HepG2 (cell line): Measurements from ENCODE around the gene PHF23. TPM values are rescaled to one million over a fixed set of nuclear protein-coding genes. Genes with fewer than 3 reads are reported as not detected.

Experiments
- AFF4 ChIP-seq: sonication (generic); formaldehyde crosslinking; IDR thresholded peaks from 2 replicates; pipeline ENCODE4 v1.4.0; 2020; ENCODE audit warnings: missing genetic modification reagents
- HCFC1 ChIP-seq: fragments of 150-350 bp; IDR thresholded peaks from 2 replicates; pipeline ENCODE4 v1.6.1; 2014; ENCODE audit warnings: low read depth, low read length
- NONO ChIP-seq, 2 experiments: fragments of 450-650 bp in 1 of 2; sonication (generic) in 1 of 2; formaldehyde crosslinking in 1 of 2; IDR thresholded peaks in 1 of 2; conservative IDR thresholded peaks in 1 of 2; 2 replicates each; pipeline versions ENCODE4 v1.6.1 to v1.8.0; 2017 to 2022; ENCODE audit warnings: mild to moderate bottlenecking in 1 of 2, missing genetic modification reagents in 1 of 2, moderate library complexity in 1 of 2
- PRDM15 ChIP-seq: sonication (generic); formaldehyde crosslinking; IDR thresholded peaks from 2 replicates; pipeline ENCODE4 v1.4.0; 2020; ENCODE audit warnings: missing genetic modification reagents
- SIX4 ChIP-seq: sonication (generic); formaldehyde crosslinking; IDR thresholded peaks from 2 replicates; pipeline ENCODE4 v1.4.0; 2020; ENCODE audit warnings: missing genetic modification reagents
- THAP11 ChIP-seq: IDR thresholded peaks from 2 replicates; pipeline ENCODE4 v1.6.1; 2016; ENCODE audit warnings: missing biosample characterization, missing genetic modification reagents
- U2AF2 ChIP-seq: fragments of 200-400 bp; formaldehyde crosslinking; IDR thresholded peaks from 2 replicates; pipeline ENCODE4 v1.6.1; 2017; ENCODE audit warnings: low read depth, mild to moderate bottlenecking, low read length
- YEATS4 ChIP-seq: sonication (generic); formaldehyde crosslinking; IDR thresholded peaks from 2 replicates; pipeline ENCODE4 v1.4.0; 2020; ENCODE audit warnings: missing genetic modification reagents, borderline replicate concordance
- ZNF20 ChIP-seq: sonication (generic); formaldehyde crosslinking; IDR thresholded peaks from 2 replicates; pipeline ENCODE4 v1.4.0; 2020; ENCODE audit warnings: mild to moderate bottlenecking, moderate library complexity, missing genetic modification reagents
- ZNF225 ChIP-seq: sonication (generic); formaldehyde crosslinking; IDR thresholded peaks from 2 replicates; pipeline ENCODE4 v1.4.0; 2020; ENCODE audit warnings: mild to moderate bottlenecking, missing genetic modification reagents
- ZNF333 ChIP-seq: sonication (generic); formaldehyde crosslinking; IDR thresholded peaks from 2 replicates; pipeline ENCODE4 v1.4.0; 2020; ENCODE audit warnings: mild to moderate bottlenecking, missing genetic modification reagents, borderline replicate concordance
- ZNF431 ChIP-seq: sonication (generic); formaldehyde crosslinking; IDR thresholded peaks from 2 replicates; pipeline ENCODE4 v1.9.0; 2022; ENCODE audit warnings: missing genetic modification reagents, low read depth, mild to moderate bottlenecking, borderline replicate concordance
- ZNF441 ChIP-seq: sonication (generic); formaldehyde crosslinking; IDR thresholded peaks from 2 replicates; pipeline ENCODE4 v1.7.0; 2021; ENCODE audit warnings: missing genetic modification reagents, borderline replicate concordance
- ZNF496 ChIP-seq: sonication (generic); formaldehyde crosslinking; IDR thresholded peaks from 2 replicates; pipeline ENCODE4 v1.8.1; 2023; ENCODE audit warnings: mild to moderate bottlenecking, moderate library complexity, missing genetic modification reagents; ENCODE audit not compliant: insufficient replicate concordance
- ZNF501 ChIP-seq: sonication (generic); formaldehyde crosslinking; IDR thresholded peaks from 2 replicates; pipeline ENCODE4 v1.5.1; 2020; ENCODE audit warnings: mild to moderate bottlenecking, moderate library complexity, missing genetic modification reagents
- ZNF543 ChIP-seq: sonication (generic); formaldehyde crosslinking; IDR thresholded peaks from 2 replicates; pipeline ENCODE4 v1.4.0; 2020; ENCODE audit warnings: mild to moderate bottlenecking, missing genetic modification reagents
- polyA plus RNA-seq, 8 experiments: library from polyadenylated mRNA; depleted of rRNA in 3 of 8; stranded (reverse) in 7 of 8; unstranded in 1 of 8; fragments of >200 nt; fragmentation: Illumina TruSeq in 4 of 8; extraction: Trizol in 4 of 8; gene quantifications; 2 replicates each; pipeline versions ENCODE4 v1.2.1 to v1.2.3, GENCODE V29; 2011 to 2016; ENCODE audit warnings: low read depth in 4 of 8, missing spikeins in 1 of 8, mixed read lengths in 1 of 8; ENCODE audit not compliant: insufficient read depth in 1 of 8
- total RNA-seq, 5 experiments: library from RNA; depleted of rRNA; stranded (reverse); fragments of >200 nt; fragmentation: Illumina TruSeq; extraction: Trizol; gene quantifications; 2 replicates each; pipeline ENCODE4 v1.2.3, GENCODE V29; 2016; ENCODE audit warnings: low read depth in 1 of 5
- TF ChIP-seq, protein P1 (sequence below), 2 experiments: sonication (generic) in 1 of 2; formaldehyde crosslinking in 1 of 2; IDR thresholded peaks; 2 replicates each; pipeline versions ENCODE4 v1.5.1 to v1.6.1; 2011 to 2020; ENCODE audit warnings: borderline replicate concordance in 1 of 2, low read depth in 1 of 2, low read length in 1 of 2, mild to moderate bottlenecking in 1 of 2, missing genetic modification reagents in 1 of 2, moderate library complexity in 1 of 2

The PHF23 gene
- total and polyA plus RNA-seq, 2 of the 13 experiments (the other 11 are each of a cell fraction or from before 2014, with no cell fraction given): 27.6 to 33.2 TPM

GRCh38 chr17:7234083-7234951 is 4.9 kb downstream of the PHF23 start, which contains the start of gene DVL2 (continued):
- TF ChIP-seq AFF4 (CRISPR knock-in tag): no peak
- TF ChIP-seq ZNF333 (CRISPR knock-in tag): no peak
- peak; percentile 60; the same call in 1 of the 2 replicates for TF ChIP-seq SIX4 (CRISPR knock-in tag)
- no peak for TF ChIP-seq ZNF496 (CRISPR knock-in tag)
- peak; percentile 61; the same call in 1 of the 2 replicates for TF ChIP-seq PRDM15 (CRISPR knock-in tag)
- TF ChIP-seq YEATS4 (CRISPR knock-in tag): peak; percentile 94
- peak; percentile 92 for TF ChIP-seq ZNF501 (CRISPR knock-in tag)
- peak; percentile 93 for TF ChIP-seq THAP11 (CRISPR knock-in tag)
- peak; percentile 75 for TF ChIP-seq ZNF543
- TF ChIP-seq ZNF20 (CRISPR knock-in tag): no peak
- no peak for TF ChIP-seq NONO (IDR thresholded peaks at IDR 0.05)
- TF ChIP-seq NONO (CRISPR knock-in tag; conservative IDR thresholded peaks at IDR 0.05): peak; percentile 97
- peak; percentile 48; the same call in 1 of the 2 replicates for TF ChIP-seq HCFC1
- TF ChIP-seq U2AF2: peak; percentile 51; the same call in 1 of the 2 replicates
- peak; percentile 85; the same call in 1 of the 2 replicates for TF ChIP-seq ZNF431 (CRISPR knock-in tag)
- TF ChIP-seq ZNF225 (CRISPR knock-in tag): no peak; the same call in 1 of the 2 replicates
- TF ChIP-seq, protein P1, sequence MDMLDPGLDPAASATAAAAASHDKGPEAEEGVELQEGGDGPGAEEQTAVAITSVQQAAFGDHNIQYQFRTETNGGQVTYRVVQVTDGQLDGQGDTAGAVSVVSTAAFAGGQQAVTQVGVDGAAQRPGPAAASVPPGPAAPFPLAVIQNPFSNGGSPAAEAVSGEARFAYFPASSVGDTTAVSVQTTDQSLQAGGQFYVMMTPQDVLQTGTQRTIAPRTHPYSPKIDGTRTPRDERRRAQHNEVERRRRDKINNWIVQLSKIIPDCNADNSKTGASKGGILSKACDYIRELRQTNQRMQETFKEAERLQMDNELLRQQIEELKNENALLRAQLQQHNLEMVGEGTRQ (IDR thresholded peaks at IDR 0.05; ENCODE audit: low read depth, low read length): peak; percentile 100
- TF ChIP-seq, protein P1 (CRISPR knock-in tag; IDR thresholded peaks at IDR 0.05; ENCODE audit: borderline replicate concordance): peak; percentile 97; the same call in 1 of the 2 replicates
- TF ChIP-seq ZNF441: no peak; the same call in 1 of the 2 replicates
